Spleen (tissue), 11 donors: ENCODE data around the gene LKAAEAR1. TPM values are rescaled to one million over a fixed set of nuclear protein-coding genes. Genes with fewer than 3 reads are reported as not detected.

Experiments used
- DNase-seq: peaks from one replicate; pipeline ENCODE4 v3.0.0-alpha.2; 2020
- H3K27ac ChIP-seq, 8 donors: fragments of 200-600 bp; sonication (generic) in 7 of 8; 1 replicate in 4 of 8; 2 replicates in 4 of 8; pipeline versions ENCODE4 v1.5.0 to v1.8.0; 2016 to 2021; ENCODE audit warnings: inconsistent platforms in 4 of 8, mild to moderate bottlenecking in 4 of 8, moderate library complexity in 1 of 8
- H3K27me3 ChIP-seq, 7 donors: fragments of 200-600 bp; sonication (generic) in 6 of 7; replicated peaks in 1 of 7; 1 replicate in 4 of 7; 2 replicates in 3 of 7; pipeline versions ENCODE4 v1.5.0 to v1.8.0; 2016 to 2021; ENCODE audit warnings: inconsistent platforms in 3 of 7, mild to moderate bottlenecking in 1 of 7
- H3K36me3 ChIP-seq, 6 donors: fragments of 200-600 bp; sonication (generic) in 5 of 6; 1 replicate in 4 of 6; 2 replicates in 2 of 6; pipeline versions ENCODE4 v1.5.0 to v1.8.0; 2016 to 2021; ENCODE audit warnings: inconsistent platforms in 2 of 6
- H3K4me1 ChIP-seq, 6 donors: fragments of 200-600 bp; sonication (generic) in 5 of 6; 1 replicate in 3 of 6; 2 replicates in 3 of 6; pipeline versions ENCODE4 v1.5.0 to v1.8.0; 2016 to 2021; ENCODE audit warnings: inconsistent platforms in 3 of 6
- H3K4me3 ChIP-seq, 8 donors: fragments of 200-600 bp; sonication (generic) in 7 of 8; 1 replicate in 4 of 8; 2 replicates in 4 of 8; pipeline versions ENCODE4 v1.5.0 to v1.8.0; 2016 to 2021; ENCODE audit warnings: inconsistent platforms in 4 of 8, mild to moderate bottlenecking in 4 of 8, moderate library complexity in 2 of 8
- H3K9me3 ChIP-seq, 8 donors: fragments of 200-600 bp; sonication (generic) in 7 of 8; 1 replicate in 4 of 8; 2 replicates in 4 of 8; pipeline versions ENCODE4 v1.5.0 to v1.8.0; 2016 to 2021; ENCODE audit warnings: inconsistent platforms in 4 of 8
- POLR2A ChIP-seq, 3 donors: fragments of 450-650 bp; IDR thresholded peaks; one replicate each; pipeline ENCODE4 v1.5.1; 2017; ENCODE audit warnings: antibody characterized with exemption in 3 of 3, mild to moderate bottlenecking in 1 of 3
- POLR2AphosphoS5 ChIP-seq, 3 donors: sonication (generic); formaldehyde crosslinking; IDR thresholded peaks; one replicate each; pipeline ENCODE4 v1.5.1; 2017; ENCODE audit warnings: antibody characterized with exemption in 3 of 3
- WGBS, 5 donors: extraction: QIAGEN DNeasy Blood & Tissue Kit in 3 of 5; methylation state at CpG; one replicate each; pipeline versions ENCODE4 v1.1.5 to v1.1.7; 2013 to 2018; 5-methylcytosine and 5-hydroxymethylcytosine counted together
- intact Hi-C: fragments of 100-400 bp; cut with DNase I; formaldehyde crosslinking; loops from one replicate; pipeline ENCODE4 v1.15.0; 2023; ENCODE audit warnings: low total_unique reads
- polyA plus RNA-seq, 3 donors: library from polyadenylated mRNA; stranded (reverse); fragments of 200-250 nt; gene quantifications; one replicate each; pipeline ENCODE4 v1.2.1, GENCODE V29; 2013
- total RNA-seq, 7 donors: library from RNA; depleted of rRNA in 3 of 7; stranded (reverse); fragments of >200 nt in 3 of 7; fragmentation: NEBNext Ultra II Directional in 4 of 7; extraction: Animal tissue kit (Norgen Biotek cat#: 25700) in 4 of 7; gene quantifications; one replicate each; pipeline versions ENCODE4 v1.1.0 to v1.2.1, GENCODE V29; 2016 to 2021
- TF ChIP-seq, protein P1 (sequence below), 11 experiments: fragments of 200-600 bp in 7 of 11; fragments of 450-650 bp in 4 of 11; sonication (generic) in 4 of 11; IDR thresholded peaks in 8 of 11; conservative IDR thresholded peaks in 3 of 11; 1 replicate in 7 of 11; 2 replicates in 4 of 11; pipeline versions ENCODE4 v1.4.0 to v1.8.0; 2016 to 2021; ENCODE audit warnings: antibody characterized with exemption in 11 of 11, inconsistent platforms in 4 of 11, mild to moderate bottlenecking in 1 of 11
- donor health status: healthy with polysubstance abuse.
- donor health status: DM: no; HTN: no; CAD: no; lungs with moderate emphysema.
- donor health status: DM: no; HTN: no; CAD: no.
- donor health status: Bipolar disorder and iron deficiency.
- donor health status: healthy.
- donor health status: DM: no; HTN: no; CAD: no.
- donor health status: DM: yes; HTN: yes; CAD: no.

The LKAAEAR1 gene
- total and polyA plus RNA-seq, 10 donors: 0.26 to 0.66 (median 0.51) TPM; not detected in 6

DNA sequence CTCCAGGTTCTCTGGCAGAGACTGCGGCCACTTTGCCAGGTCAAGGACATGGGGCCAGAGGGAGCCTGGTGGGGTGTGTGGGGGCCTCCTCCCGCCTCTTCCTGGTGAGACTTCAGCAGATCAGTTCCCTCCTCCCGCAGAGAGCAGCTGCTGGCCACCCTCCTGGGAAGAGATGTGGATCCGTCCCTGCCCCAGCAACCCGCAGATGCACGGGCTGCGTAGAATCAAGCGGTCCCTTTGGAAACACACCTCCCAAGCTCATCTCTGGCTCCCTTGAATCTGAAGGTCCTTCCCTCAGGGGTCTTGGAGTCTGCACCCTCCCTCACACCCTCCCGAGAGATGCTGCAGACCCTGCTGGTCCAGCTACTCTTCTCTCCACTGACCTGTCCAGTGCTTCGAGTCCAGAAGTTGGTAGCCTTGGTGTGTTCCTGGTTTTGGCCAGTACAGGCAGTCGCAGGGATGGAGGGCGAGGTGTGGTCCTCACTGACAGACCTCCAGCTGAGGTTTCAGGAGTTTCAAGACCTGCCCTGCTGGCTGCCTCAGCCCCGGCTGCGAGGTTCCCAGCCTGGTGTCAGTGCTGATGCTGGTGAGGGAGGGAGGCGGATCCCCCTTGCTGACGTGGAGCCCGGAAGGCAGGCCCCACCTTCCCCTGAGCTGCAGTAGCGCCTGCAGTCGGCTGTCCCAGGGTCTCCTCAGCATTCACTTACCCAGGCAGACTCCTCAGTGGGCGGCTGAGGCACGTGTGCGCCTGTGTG lies 23.0 kb upstream of the LKAAEAR1 start, which contains the start of gene NPBWR2:
Gene NPBWR2, minus strand, starts transcription at position 585 of the 755 bp plus-strand sequence. CDS start 734 bp downstream, outside the sequence.
- Histone ChIP-seq H3K27me3 (peaks cover 0 to 34% (median 14%) of the 10 kb centered on the region in 7 donors), H3K27ac (peak within 1 kb of the TSS in 5 of 8 donors; percentile 55 to 80 (median 60)), H3K36me3 (no peaks in the 10 kb centered on the region), H3K4me1 (peaks cover 5 to 29% (median 21%) of the 10 kb centered on the region in 6 donors), H3K4me3 (no peak within 1 kb of the TSS), H3K9me3 (no peaks in the 10 kb centered on the region)
- TF ChIP-seq POLR2A (IDR thresholded peaks at IDR 0.05) (no peak), POLR2AphosphoS5 (IDR thresholded peaks at IDR 0.05) (peak in 2 of 3 donors; percentile 26 to 34)
- TF ChIP-seq, protein P1, sequence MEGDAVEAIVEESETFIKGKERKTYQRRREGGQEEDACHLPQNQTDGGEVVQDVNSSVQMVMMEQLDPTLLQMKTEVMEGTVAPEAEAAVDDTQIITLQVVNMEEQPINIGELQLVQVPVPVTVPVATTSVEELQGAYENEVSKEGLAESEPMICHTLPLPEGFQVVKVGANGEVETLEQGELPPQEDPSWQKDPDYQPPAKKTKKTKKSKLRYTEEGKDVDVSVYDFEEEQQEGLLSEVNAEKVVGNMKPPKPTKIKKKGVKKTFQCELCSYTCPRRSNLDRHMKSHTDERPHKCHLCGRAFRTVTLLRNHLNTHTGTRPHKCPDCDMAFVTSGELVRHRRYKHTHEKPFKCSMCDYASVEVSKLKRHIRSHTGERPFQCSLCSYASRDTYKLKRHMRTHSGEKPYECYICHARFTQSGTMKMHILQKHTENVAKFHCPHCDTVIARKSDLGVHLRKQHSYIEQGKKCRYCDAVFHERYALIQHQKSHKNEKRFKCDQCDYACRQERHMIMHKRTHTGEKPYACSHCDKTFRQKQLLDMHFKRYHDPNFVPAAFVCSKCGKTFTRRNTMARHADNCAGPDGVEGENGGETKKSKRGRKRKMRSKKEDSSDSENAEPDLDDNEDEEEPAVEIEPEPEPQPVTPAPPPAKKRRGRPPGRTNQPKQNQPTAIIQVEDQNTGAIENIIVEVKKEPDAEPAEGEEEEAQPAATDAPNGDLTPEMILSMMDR (IDR thresholded peaks at IDR 0.05 in 8 of 11, conservative IDR thresholded peaks at IDR 0.05 in 3 of 11): no peak
- DNase-seq: peak; percentile 82
- intact Hi-C loops: no loop called here
- 47 to 83% (median 55%) methylated on average over 12 to 22 of the region's 22 CpGs for WGBS, 5 donors

DNA sequence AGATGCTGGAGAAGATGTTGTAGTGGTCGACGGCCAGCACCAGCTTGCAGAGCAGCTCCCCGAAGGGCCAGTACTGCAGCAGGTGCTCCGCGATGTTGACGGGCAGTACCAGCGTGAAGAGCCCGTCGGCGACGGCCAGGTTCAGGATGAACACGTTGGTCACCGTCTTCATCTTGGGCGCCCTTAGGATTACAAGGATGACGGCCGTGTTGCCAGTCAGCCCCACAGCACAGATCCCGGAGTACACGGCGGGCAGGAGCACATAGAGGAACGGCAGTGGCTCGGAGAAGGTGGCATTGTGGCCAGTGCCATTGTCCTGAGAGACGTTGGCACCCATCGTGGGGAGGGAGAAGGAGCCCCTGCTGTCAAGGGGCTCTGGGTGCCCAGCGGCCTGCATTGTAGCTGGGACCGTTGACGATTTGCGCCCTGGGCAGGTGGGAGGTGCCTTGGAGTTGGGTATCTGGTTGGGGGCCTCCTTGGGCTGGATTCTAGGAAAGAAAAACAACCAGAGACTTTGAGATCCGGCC lies 22.3 kb upstream of the LKAAEAR1 start:
- Histone ChIP-seq H3K27me3 (peaks cover 0 to 40% (median 21%) of the 10 kb centered on the region in 7 donors), H3K36me3 (no peaks in the 10 kb centered on the region), H3K4me1 (peaks cover 5 to 35% (median 27%) of the 10 kb centered on the region in 6 donors), H3K27ac (peak overlapping the region in 1 of 8 donors; percentile 80), H3K4me3 (no peak overlapping the region), H3K9me3 (no peaks in the 10 kb centered on the region)
- 87 to 94% (median 92%) methylated on average over 26 to 28 of the region's 28 CpGs for WGBS, 5 donors
- DNase-seq: peak; percentile 73
- intact Hi-C loops: no loop called here
- TF ChIP-seq, protein P1 (IDR thresholded peaks at IDR 0.05 in 8 of 11, conservative IDR thresholded peaks at IDR 0.05 in 3 of 11): no peak
- TF ChIP-seq POLR2AphosphoS5 (IDR thresholded peaks at IDR 0.05): no peak
- no peak for TF ChIP-seq POLR2A (IDR thresholded peaks at IDR 0.05)

DNA sequence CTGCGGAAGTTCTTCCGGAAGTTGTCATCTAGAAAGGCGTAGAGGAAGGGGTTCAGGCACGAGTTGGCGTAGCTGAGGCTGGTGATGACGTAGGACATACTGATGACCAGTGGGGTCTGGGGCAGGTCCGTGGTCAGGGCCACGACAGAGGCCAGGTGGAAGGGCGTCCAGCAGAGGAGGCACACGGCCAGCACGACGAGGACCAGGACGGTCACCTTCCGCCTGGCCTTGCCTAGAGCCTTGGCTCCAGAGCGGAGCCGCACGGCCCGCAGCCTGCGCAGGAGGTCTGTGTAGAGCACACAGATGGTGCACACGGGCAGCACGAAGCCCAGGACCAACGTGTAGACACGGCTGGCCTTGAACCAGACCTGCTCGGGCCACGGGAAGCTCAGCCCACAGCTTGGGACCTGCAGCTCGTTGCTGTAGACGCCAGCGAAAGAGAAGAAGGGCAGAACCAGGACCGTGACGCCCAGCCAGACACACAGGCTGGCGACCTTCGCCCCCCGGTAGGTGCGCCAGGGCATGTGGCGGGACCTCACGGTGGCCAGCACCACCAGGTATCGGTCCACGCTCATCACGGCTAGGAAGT lies 21.7 kb upstream of the LKAAEAR1 start:
- intact Hi-C loops: no loop called here
- peaks cover 0 to 46% (median 26%) of the 10 kb centered on the region in 7 donors for H3K27me3 ChIP-seq
- no peak overlapping the region for H3K27ac ChIP-seq
- no peaks in the 10 kb centered on the region for H3K9me3 ChIP-seq
- TF ChIP-seq POLR2AphosphoS5 (IDR thresholded peaks at IDR 0.05): no peak
- TF ChIP-seq POLR2A (IDR thresholded peaks at IDR 0.05): no peak
- TF ChIP-seq, protein P1 (IDR thresholded peaks at IDR 0.05 in 8 of 11, conservative IDR thresholded peaks at IDR 0.05 in 3 of 11): no peak
- DNase-seq: peak; percentile 58
- WGBS, 5 donors: 90 to 92% (median 91%) methylated on average over 36 to 39 of the region's 39 CpGs
- no peaks in the 10 kb centered on the region for H3K36me3 ChIP-seq
- no peak overlapping the region for H3K4me3 ChIP-seq
- H3K4me1 ChIP-seq: peaks cover 5 to 41% (median 29%) of the 10 kb centered on the region in 6 donors
